ENCODE measurements around the gene NFAM1.

GRCh38 chr22:42389143-42389542, 43.1 kb downstream of the NFAM1 start:
- TF ChIP-seq, protein P1, sequence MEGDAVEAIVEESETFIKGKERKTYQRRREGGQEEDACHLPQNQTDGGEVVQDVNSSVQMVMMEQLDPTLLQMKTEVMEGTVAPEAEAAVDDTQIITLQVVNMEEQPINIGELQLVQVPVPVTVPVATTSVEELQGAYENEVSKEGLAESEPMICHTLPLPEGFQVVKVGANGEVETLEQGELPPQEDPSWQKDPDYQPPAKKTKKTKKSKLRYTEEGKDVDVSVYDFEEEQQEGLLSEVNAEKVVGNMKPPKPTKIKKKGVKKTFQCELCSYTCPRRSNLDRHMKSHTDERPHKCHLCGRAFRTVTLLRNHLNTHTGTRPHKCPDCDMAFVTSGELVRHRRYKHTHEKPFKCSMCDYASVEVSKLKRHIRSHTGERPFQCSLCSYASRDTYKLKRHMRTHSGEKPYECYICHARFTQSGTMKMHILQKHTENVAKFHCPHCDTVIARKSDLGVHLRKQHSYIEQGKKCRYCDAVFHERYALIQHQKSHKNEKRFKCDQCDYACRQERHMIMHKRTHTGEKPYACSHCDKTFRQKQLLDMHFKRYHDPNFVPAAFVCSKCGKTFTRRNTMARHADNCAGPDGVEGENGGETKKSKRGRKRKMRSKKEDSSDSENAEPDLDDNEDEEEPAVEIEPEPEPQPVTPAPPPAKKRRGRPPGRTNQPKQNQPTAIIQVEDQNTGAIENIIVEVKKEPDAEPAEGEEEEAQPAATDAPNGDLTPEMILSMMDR (conservative IDR thresholded peaks at IDR 0.05; ENCODE audit: low read length): no peak
- TF ChIP-seq EZH2phosphoT487 (IDR thresholded peaks at IDR 0.05; ENCODE audit: borderline replicate concordance): no peak

Measured in Loucy (cell line).